Activated T-cell treated with anti-CD3 and anti-CD28 coated beads for 4 hours (primary cell): ENCODE measurements around the gene SLC9A3.
"Not testable (repeated sequence)": the region's sequence is repeated elsewhere in the genome, so short reads cannot be mapped to it uniquely, and the experiment has no call there.

Experiments used
- DNase-seq: peaks from one replicate; pipeline ENCODE4 v3.0.0-alpha.2; 2020

The SLC9A3 gene

GRCh38 chr5:486597-486996, 37.7 kb downstream of the SLC9A3 start:
- DNase-seq = not testable (repeated sequence)

GRCh38 chr5:485946-486491, 38.2 kb downstream of the SLC9A3 start:
- DNase-seq = no peak

- no peak for DNase-seq
Observed at GRCh38 chr5:485113-485945, 38.9 kb downstream of the SLC9A3 start.

- DNase-seq = no peak
Observed at GRCh38 chr5:484556-484955, 39.7 kb downstream of the SLC9A3 start.

- no peak for DNase-seq
Observed at GRCh38 chr5:483434-484140, 40.7 kb downstream of the SLC9A3 start.

GRCh38 chr5:483011-483410, 41.2 kb downstream of the SLC9A3 start:
- no peak for DNase-seq

GRCh38 chr5:482506-482905, 41.7 kb downstream of the SLC9A3 start:
- DNase-seq = no peak

GRCh38 chr5:482021-482420, 42.2 kb downstream of the SLC9A3 start:
- DNase-seq = no peak

GRCh38 chr5:481347-481746, 42.9 kb downstream of the SLC9A3 start:
- no peak for DNase-seq

- no peak for DNase-seq
Observed at GRCh38 chr5:479566-480319, 44.5 kb downstream of the SLC9A3 start.

GRCh38 chr5:478982-479535, 45.2 kb downstream of the SLC9A3 start:
- DNase-seq = no peak

- no peak for DNase-seq
Observed at GRCh38 chr5:478369-478981, 45.8 kb downstream of the SLC9A3 start.

- DNase-seq = no peak
Observed at GRCh38 chr5:477871-478270, 46.4 kb downstream of the SLC9A3 start.

- no peak for DNase-seq
Observed at GRCh38 chr5:477247-477646, 47.0 kb downstream of the SLC9A3 start.

- no peak for DNase-seq
Observed at GRCh38 chr5:476814-477175, 47.5 kb downstream of the SLC9A3 start.

GRCh38 chr5:476102-476813, 48.0 kb downstream of the SLC9A3 start:
- DNase-seq = no peak

GRCh38 chr5:475704-476101, 48.5 kb downstream of the SLC9A3 start:
- no peak for DNase-seq

- DNase-seq = no peak
Observed at GRCh38 chr5:474840-475661, 49.2 kb downstream of the SLC9A3 start.

- not testable (repeated sequence) for DNase-seq
Observed at GRCh38 chr5:474232-474839, 49.9 kb downstream of the SLC9A3 start.

- no peak for DNase-seq
Observed at GRCh38 chr5:473551-474192, 50.6 kb downstream of the SLC9A3 start.
